K562 (cell line): ENCODE results near the gene GAMT. TPM values are rescaled to one million over a fixed set of nuclear protein-coding genes. Genes with fewer than 3 reads are reported as not detected.

Experiments
- ATAC-seq: fragments of 200-7000 bp; cut with Tn5 transposase; 3 replicates; pipeline ENCODE4 v1.9.1; 2020; ENCODE audit warnings: moderate library complexity
- BruUV-seq: library from RNA; stranded (reverse); fragments of 400-500 nt; replicated peaks from 2 replicates; lab custom pipeline; 2021; lab: Mats Ljungman, UMichigan
- CTCF ChIA-PET: fragments of 300-600 bp; formaldehyde crosslinking; extraction: SDS; loops from one replicate; lab custom pipeline; 2021; ENCODE audit warnings: low intra/inter-chr PET ratio; lab: Yijun Ruan, JAX
- POLR2A ChIA-PET: fragments of 300-600, 350-650 bp; sonication (Branson Sonifier 250); formaldehyde crosslinking; extraction: SDS; loops from one replicate; lab custom pipeline; 2021; ENCODE audit warnings: antibody characterized with exemption, inconsistent platforms; lab: Yijun Ruan, JAX
- DNase-seq, 4 experiments: peaks; one replicate each; pipeline versions ENCODE4 v3.0.0 to v3.0.0-alpha.2; 2011 to 2018; ENCODE audit warnings: low spot score in 3 of 4, mixed read lengths in 3 of 4; ENCODE audit errors: extremely low read depth in 1 of 4
- FAIRE-seq: peaks from 2 replicates; lab custom pipeline; 2011; peaks lifted over from hg19 to GRCh38; lab: Jason Lieb, UNC
- H2AFZ ChIP-seq: 2 replicates; pipeline ENCODE4 v1.6.0; 2011; ENCODE audit warnings: low read depth, low read length, control low read depth, inconsistent platforms
- H3K27ac ChIP-seq: fragments of 200-600 bp; 3 replicates; pipeline ENCODE4 v1.8.0; 2011; ENCODE audit warnings: low read depth, mild to moderate bottlenecking, control low read depth, inconsistent platforms, low read length, moderate library complexity, mixed read lengths; ENCODE audit errors: extremely low read depth
- H3K27me3 ChIP-seq, 2 experiments: fragments of 300-600 bp in 1 of 2; 2 replicates in 1 of 2; 3 replicates in 1 of 2; pipeline versions ENCODE4 v1.6.0 to v1.8.0; 2011; ENCODE audit warnings: inconsistent platforms in 2 of 2, low read length in 2 of 2, mild to moderate bottlenecking in 1 of 2, mixed read lengths in 1 of 2, moderate library complexity in 1 of 2; ENCODE audit not compliant: control insufficient read depth in 2 of 2, insufficient read depth in 2 of 2
- H3K36me3 ChIP-seq: fragments of 300-600 bp; 3 replicates; pipeline ENCODE4 v1.8.0; 2011; ENCODE audit warnings: mild to moderate bottlenecking, low read length, inconsistent platforms; ENCODE audit not compliant: control insufficient read depth, insufficient read depth
- H3K4me1 ChIP-seq, 2 experiments: fragments of 200-600 bp in 1 of 2; replicated peaks in 1 of 2; 2 replicates in 1 of 2; 3 replicates in 1 of 2; pipeline versions ENCODE4 v1.5.1 to v1.8.0; 2011; ENCODE audit warnings: inconsistent platforms in 2 of 2, low read length in 2 of 2, mild to moderate bottlenecking in 1 of 2, mixed read lengths in 1 of 2, moderate library complexity in 1 of 2; ENCODE audit not compliant: control insufficient read depth in 2 of 2, insufficient read depth in 2 of 2
- H3K4me2 ChIP-seq: 2 replicates; pipeline ENCODE4 v1.6.1; 2011; ENCODE audit warnings: low read length, control low read depth, inconsistent platforms, mixed read lengths; ENCODE audit not compliant: insufficient read depth
- H3K4me3 ChIP-seq: fragments of 200-600 bp; sonication (generic), shearing (Covaris generic); 2 replicates; pipeline ENCODE4 v1.5.1; 2016; ENCODE audit warnings: control low read depth, inconsistent platforms
- H3K79me2 ChIP-seq: fragments of 200-600 bp; 3 replicates; pipeline ENCODE4 v1.8.0; 2011; ENCODE audit warnings: low read length, inconsistent platforms; ENCODE audit not compliant: control insufficient read depth, insufficient read depth
- H3K9ac ChIP-seq, 2 experiments: 2 replicates each; pipeline versions ENCODE4 v1.6.0 to v1.6.1; 2011; ENCODE audit warnings: low read depth in 2 of 2, low read length in 2 of 2, control low read depth in 1 of 2, inconsistent platforms in 1 of 2, mild to moderate bottlenecking in 1 of 2, mixed read lengths in 1 of 2; ENCODE audit not compliant: insufficient read depth in 1 of 2
- H3K9me1 ChIP-seq: one replicate; pipeline ENCODE4 v1.6.0; 2011; ENCODE audit warnings: inconsistent platforms, mild to moderate bottlenecking, low read length, moderate library complexity; ENCODE audit not compliant: control insufficient read depth, insufficient read depth
- H3K9me3 ChIP-seq: replicated peaks from 2 replicates; pipeline ENCODE4 v1.5.1; 2011; ENCODE audit warnings: low read depth, low read length, inconsistent platforms; ENCODE audit not compliant: control insufficient read depth, insufficient read depth
- H4K20me1 ChIP-seq: replicated peaks from 2 replicates; pipeline ENCODE4 v1.6.1; 2011; ENCODE audit warnings: low read length, inconsistent platforms, mixed read lengths; ENCODE audit not compliant: control insufficient read depth, insufficient read depth
- FOXK1 ChIP-seq: sonication (generic); formaldehyde crosslinking; IDR thresholded peaks from 2 replicates; pipeline ENCODE4 v1.8.0; 2022; ENCODE audit warnings: missing genetic modification reagents, mild to moderate bottlenecking, borderline replicate concordance
- POLR2AphosphoS5 ChIP-seq: IDR thresholded peaks from 2 replicates; pipeline ENCODE4 v1.6.1; 2011; ENCODE audit warnings: mild to moderate bottlenecking, low read depth, low read length, moderate library complexity; ENCODE audit not compliant: control insufficient read depth, insufficient read depth
- POLR2G ChIP-seq: fragments of 200-400 bp; formaldehyde crosslinking; IDR thresholded peaks from 2 replicates; pipeline ENCODE4 v1.6.1; 2017; ENCODE audit warnings: low read depth, mild to moderate bottlenecking, antibody characterized with exemption, low read length, moderate library complexity
- RBFOX2 ChIP-seq: fragments of 200-400 bp; formaldehyde crosslinking; IDR thresholded peaks from 2 replicates; pipeline ENCODE4 v1.6.1; 2017; ENCODE audit warnings: low read depth, mild to moderate bottlenecking, low read length, moderate library complexity
- WGBS: fragments of 100-300 bp; shearing (Covaris generic); methylation state at CpG from one replicate; pipeline ENCODE4 v1.1.6; 2016; ENCODE audit warnings: low coverage, mixed read lengths; ENCODE audit not compliant: insufficient coverage; ENCODE audit errors: missing lambda C conversion rate; 5-methylcytosine and 5-hydroxymethylcytosine counted together
- in situ Hi-C: fragments of 300-500 bp; cut with MboI; formaldehyde crosslinking; loops from 4 replicates; pipeline ENCODE4 v1.15.0; 2018; ENCODE audit warnings: inconsistent platforms, mixed read lengths
- intact Hi-C: fragments of 100-400 bp; cut with micrococcal nuclease; formaldehyde crosslinking; loops from 2 replicates; pipeline ENCODE4 v1.14.2; 2022
- polyA plus RNA-seq, 8 experiments: library from polyadenylated mRNA; depleted of rRNA in 4 of 8; stranded (reverse) in 5 of 8; unstranded in 3 of 8; fragments of >200 nt; fragmentation: Nextera tagmentation in 2 of 8; fragmentation: Illumina TruSeq in 1 of 8; extraction: Ambion mirVana in 2 of 8; extraction: Trizol in 1 of 8; gene quantifications; 2 replicates each; pipeline versions ENCODE4 v1.2.1 to v1.2.3, GENCODE V29; 2011 to 2014; ENCODE audit warnings: inconsistent platforms in 1 of 8, missing spikeins in 1 of 8
- total RNA-seq, 7 experiments: library from RNA; depleted of rRNA in 6 of 7; stranded (reverse); fragments of >200 nt in 6 of 7; fragmentation: Illumina TruSeq in 2 of 7; extraction: Trizol in 2 of 7; gene quantifications; 2 replicates each; pipeline versions ENCODE4 v1.2.1 to v1.2.3, GENCODE V29; 2011 to 2021; ENCODE audit warnings: low replicate concordance in 1 of 7
- TF ChIP-seq, protein P1 (sequence below): fragments of 250-450 bp; sonication (Bioruptor Pico); IDR thresholded peaks from 2 replicates; pipeline ENCODE4 v1.8.0; 2021; ENCODE audit warnings: mild to moderate bottlenecking, moderate library complexity

GAMT gene
- total and polyA plus RNA-seq, 9 of the 15 experiments (the other 6 are each of a cell fraction or from before 2014, with no cell fraction given): 1.3 to 35.3 (median 27.2) TPM

DNA sequence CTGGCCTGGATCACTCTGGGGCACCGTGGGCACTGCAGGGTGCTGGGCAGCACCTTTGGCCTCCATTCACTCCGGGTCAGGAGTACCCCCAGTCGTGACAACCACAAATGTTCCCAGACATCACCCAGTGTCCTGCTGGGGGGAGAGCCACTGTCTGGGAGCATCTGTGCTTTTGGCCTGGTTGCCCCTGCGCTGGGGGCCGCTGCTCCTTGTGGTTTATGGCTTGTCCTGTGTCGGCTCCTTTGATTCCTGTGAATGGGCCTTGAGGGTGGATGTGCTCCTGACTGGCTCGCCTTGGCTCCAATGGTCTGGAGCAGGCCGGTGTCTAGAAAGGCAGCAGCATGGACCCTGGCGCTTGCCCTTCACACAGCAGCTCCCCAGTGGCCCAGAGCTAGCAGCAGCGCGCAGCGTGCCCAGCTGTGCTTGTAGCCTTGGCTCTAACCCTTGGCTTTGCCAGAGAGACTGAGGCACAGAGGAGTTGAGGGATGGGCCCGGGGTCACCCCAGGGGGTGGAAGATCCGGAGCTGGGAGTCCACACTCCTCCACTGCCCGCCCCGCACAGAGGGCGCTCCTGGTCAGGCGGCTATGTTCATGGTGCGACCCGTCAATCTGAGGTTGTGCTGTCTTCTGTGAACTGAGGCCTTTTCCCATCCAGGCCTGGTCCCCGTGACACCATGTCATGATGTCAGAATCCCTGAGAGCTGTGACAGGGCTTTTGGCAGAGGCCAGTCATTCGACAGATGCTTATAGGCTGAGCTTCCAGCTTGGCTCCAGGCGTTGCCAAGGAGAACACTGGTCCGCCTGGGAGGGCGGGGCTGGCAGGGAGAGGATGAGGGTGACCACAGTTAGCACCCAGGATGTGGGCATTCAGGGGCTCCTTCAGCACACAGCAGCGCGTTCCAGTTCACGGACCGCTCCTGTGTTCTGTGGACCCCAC lies 10.2 kb upstream of the GAMT start:
- peaks cover 40 to 89% of the 10 kb centered on the region in 2 experiments for H3K4me1 ChIP-seq
- H3K9ac ChIP-seq: peak overlapping the region in 1 of 2 experiments; percentile 93; a peak in 3 of 4 replicates
- no peaks in the 10 kb centered on the region for H3K9me3 ChIP-seq
- no peak overlapping the region; the same call in 2 of the 3 replicates for H3K27ac ChIP-seq
- peaks cover 28% of the 10 kb centered on the region for H3K9me1 ChIP-seq
- DNase-seq: no peak
- TF ChIP-seq POLR2AphosphoS5 (0 out of 2 replicates have a peak, but pooled peaks have one; percentile 23), RBFOX2 (0 out of 2 replicates have a peak, but pooled peaks have one; percentile 12), FOXK1 (CRISPR knock-in tag) (no peak), POLR2G (peak; percentile 18; the same call in 1 of the 2 replicates)
- TF ChIP-seq, protein P1, sequence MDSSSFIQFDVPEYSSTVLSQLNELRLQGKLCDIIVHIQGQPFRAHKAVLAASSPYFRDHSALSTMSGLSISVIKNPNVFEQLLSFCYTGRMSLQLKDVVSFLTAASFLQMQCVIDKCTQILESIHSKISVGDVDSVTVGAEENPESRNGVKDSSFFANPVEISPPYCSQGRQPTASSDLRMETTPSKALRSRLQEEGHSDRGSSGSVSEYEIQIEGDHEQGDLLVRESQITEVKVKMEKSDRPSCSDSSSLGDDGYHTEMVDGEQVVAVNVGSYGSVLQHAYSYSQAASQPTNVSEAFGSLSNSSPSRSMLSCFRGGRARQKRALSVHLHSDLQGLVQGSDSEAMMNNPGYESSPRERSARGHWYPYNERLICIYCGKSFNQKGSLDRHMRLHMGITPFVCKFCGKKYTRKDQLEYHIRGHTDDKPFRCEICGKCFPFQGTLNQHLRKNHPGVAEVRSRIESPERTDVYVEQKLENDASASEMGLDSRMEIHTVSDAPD (CRISPR knock-in tag): no peak
- TF ChIP-seq, all 486 proteins: peak for 3
- FAIRE-seq (no peak), ATAC-seq (no peak)
- no peak overlapping the region for H3K4me3 ChIP-seq
- no peak overlapping the region for H3K4me2 ChIP-seq
- H2AFZ ChIP-seq: no peak overlapping the region
- peaks cover 71% of the 10 kb centered on the region; the same call in 2 of the 3 replicates for H3K36me3 ChIP-seq
- H4K20me1 ChIP-seq: peaks cover 66% of the 10 kb centered on the region
- ChIA-PET CTCF (interaction anchor here (0.6 kb wide), 1 partner anchor 161 kb away, joined by 6 read pairs; no protein-coding TSS in a partner anchor), POLR2A (interaction anchor here (1.5 kb wide), 1 partner anchor 131 kb away, joined by 3 read pairs; no protein-coding TSS in a partner anchor)
- WGBS: 92% methylated on average over 26 of the region's 29 CpGs
- no peaks in the 10 kb centered on the region for H3K27me3 ChIP-seq
- in situ Hi-C loops (no loop called here), intact Hi-C loops (no loop called here)
- H3K79me2 ChIP-seq: peaks cover 90% of the 10 kb centered on the region
- BruUV-seq: no TSS peak
